Hindlimb muscle (tissue), 1 donor: ENCODE measurements around the gene TCF20. TPM values are rescaled to one million over a fixed set of nuclear protein-coding genes. Genes with fewer than 3 reads are reported as not detected.

Experiments used
- DNase-seq: peaks from one replicate; pipeline ENCODE4 v3.0.0-alpha.2; 2013
- polyA plus RNA-seq: library from polyadenylated mRNA; unstranded; fragments of 120-200 nt; gene quantifications from one replicate; pipeline ENCODE4 v1.2.1, GENCODE V29; 2013; ENCODE audit not compliant: insufficient read length

The TCF20 gene
- polyA plus RNA-seq, result 10.3 TPM

DNA sequence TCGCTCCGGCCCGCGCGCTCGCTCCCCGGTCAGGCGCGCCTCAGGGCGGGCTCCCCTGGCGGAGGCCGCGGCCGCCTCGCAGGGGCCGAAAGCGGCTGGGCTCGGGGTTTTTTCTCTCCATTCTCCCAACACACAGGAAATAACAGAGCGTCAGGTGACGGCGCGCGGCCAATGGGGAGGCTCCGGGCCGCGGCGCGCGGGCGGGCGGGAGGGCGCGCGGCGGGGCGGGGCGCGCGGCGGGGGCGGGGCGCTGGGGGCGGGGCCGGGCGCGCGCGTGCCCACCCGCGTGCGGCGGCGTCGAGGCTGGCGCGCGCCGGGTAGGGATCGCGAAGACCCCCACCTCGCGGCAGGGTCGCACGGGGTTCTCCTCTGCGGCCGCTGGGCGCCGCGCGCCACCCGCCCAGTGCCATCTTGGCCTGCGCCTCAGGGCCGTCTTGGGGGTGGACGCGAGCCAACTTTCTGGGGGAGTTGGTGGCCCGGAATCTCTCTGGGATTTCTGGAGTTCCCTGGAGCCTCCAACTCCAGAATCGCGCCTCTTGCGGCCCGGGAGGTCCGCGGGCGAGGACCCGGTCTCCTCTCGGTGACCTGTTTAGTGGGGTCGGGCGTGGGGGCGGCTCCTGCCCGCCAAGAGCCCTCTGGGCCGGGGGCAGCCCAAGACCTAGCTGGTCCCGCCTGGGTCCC is at the start of gene TCF20:
Gene TCF20 (minus strand): TSS at position 144 of the 681 bp plus-strand sequence. CDS start 55,348 bp downstream, outside the sequence.
- DNase-seq, result peak; percentile 85

DNA sequence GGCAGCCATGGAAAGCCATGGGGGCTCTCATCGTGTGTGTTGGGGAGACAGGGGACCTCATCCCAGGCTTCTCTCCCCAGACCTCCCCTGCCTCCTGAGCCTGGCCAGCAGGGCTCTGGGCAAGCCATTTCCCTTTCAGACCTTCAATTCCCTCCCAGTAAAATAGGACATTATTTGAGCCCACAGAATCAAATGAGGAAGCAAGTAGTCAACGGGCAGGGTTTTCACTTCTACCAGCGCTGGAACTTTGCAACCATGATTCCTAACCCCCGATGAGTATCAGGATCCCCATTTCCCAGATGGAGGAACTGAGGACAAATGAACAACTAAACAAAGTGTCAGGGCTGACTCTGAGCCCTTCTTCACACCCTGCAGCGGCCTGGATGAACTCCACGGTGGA is 48.9 kb upstream of the TCF20 start:
- DNase-seq, result no peak

DNA sequence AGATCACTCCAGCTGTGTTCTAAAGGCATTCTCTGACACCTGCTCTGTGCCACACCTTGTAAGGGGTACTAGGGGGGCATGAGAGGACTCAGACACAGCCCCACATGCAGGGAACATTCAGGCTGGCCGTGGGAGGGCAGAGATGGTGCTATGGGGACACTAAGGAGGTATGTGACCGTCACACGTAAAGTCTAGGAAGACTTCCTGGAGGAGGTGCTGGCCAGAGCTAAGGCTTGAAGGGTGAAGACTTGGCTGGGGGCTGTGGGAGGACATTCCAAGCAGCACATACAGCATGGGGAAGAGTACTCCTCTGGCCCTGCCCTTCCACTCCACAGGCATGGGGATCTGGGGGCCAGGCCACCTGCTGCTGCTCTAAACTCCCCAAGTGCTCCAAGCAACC is 48.5 kb upstream of the TCF20 start:
- DNase-seq, result no peak

DNA sequence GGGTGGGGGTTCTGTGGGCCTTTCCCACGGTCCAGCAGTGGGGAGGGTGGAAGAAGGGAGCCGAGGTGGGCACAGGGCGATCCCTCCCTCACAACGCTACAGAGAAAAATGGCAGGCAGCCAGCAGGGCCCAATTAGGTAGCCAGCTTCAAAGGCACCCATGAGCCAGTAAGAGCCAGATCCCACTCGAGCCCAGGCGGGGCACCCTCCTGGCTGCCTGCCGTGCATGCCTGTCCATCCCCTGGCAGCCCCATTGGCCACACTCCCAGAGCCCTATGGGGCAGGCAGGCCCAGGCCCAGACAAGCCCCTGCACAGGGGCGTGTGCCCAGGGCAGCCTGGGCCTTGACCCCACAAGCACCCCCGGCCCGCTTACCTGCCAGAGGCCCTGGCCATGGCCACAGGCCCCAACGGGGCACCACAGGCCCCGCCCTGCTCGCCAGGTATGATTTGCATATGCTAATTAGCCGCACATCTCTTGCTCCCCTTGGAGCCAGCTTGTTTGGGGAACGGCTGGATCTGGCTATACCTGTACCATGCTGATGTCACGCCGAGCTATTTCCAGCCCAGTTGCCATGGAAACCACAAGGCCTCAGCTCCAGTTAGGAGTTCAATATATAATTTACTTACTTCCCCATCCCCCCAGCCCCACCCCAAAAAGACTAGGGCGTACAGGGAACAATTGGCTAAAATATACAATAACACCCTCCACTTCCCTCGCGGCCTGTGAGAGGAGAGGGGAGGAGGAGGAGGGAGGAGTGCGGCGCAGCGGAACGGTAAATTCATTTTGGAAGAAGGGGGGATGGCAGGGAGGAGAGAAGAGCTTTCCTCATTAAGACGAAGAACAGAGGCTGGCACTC is 47.5 kb upstream of the TCF20 start:
- no peak for DNase-seq

DNA sequence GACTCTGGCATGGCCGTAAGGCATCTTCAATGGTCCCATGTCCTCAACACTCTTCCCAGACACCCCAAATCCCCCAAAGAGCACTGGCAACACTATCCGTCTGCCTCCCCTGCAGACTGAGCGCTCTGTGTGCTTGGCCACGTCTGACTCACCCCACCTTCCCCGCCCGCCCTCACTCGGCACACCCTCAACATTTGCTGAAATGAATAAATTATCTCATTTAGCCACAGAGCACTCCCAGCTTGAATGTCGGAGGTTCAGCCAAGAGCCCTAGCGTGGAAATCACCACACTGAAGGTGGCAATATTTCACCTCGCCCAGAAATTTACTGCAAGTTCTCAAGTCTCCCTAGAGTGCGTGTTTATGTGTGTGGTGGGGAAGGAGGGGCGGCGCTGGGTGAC is 46.6 kb upstream of the TCF20 start:
- DNase-seq, result no peak

DNA sequence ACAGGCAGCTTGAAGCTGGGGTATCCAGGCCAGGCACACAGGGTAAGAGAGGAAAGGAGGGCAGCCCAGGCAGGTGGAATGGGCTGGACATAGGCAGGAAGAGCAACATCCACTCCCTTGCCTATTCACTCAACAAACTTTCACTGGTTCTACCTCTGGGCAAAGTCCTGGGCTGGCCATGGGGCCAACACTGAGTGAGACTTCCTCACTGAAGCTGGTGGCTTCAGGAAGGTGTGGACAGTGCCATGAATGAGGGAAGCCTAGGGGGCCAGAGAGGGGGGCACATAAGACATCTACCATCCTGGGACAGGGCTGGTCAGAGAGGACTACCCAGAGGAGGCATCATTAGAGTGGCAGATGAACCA is 44.9 kb upstream of the TCF20 start:
- no peak for DNase-seq

DNA sequence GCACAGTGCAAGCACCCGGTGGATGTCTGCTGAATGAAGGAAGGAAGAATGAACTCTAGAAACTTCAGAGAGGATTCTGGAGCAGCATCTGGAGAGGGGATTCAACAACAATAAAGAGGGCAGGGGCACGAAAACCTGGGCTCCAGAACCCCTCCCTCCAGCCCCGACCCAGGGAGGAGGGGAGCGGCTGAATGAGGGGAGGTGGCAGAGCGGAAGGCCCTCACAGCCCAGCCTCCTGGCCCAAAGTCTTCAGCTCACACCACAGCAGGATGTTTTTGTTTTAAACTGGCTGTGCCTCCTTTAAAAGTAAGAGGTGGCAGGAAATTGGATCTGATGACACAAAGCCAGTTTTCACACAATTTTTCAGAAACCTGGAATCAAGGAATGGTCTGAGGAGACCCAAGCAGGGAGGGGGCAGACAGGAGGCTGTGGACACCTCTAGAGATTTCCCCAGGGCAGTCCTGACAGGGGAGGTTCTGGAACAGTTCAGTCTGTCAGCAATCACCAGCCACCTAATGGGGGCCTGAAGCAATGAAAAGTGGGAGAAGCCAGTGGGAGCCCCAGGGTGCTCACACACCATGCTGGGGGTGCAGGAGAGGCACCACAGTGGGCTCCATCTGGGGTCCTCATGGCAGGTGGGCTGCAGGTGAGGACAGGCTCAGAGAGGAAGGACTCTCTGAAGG is 44.4 kb upstream of the TCF20 start:
- no peak for DNase-seq

DNA sequence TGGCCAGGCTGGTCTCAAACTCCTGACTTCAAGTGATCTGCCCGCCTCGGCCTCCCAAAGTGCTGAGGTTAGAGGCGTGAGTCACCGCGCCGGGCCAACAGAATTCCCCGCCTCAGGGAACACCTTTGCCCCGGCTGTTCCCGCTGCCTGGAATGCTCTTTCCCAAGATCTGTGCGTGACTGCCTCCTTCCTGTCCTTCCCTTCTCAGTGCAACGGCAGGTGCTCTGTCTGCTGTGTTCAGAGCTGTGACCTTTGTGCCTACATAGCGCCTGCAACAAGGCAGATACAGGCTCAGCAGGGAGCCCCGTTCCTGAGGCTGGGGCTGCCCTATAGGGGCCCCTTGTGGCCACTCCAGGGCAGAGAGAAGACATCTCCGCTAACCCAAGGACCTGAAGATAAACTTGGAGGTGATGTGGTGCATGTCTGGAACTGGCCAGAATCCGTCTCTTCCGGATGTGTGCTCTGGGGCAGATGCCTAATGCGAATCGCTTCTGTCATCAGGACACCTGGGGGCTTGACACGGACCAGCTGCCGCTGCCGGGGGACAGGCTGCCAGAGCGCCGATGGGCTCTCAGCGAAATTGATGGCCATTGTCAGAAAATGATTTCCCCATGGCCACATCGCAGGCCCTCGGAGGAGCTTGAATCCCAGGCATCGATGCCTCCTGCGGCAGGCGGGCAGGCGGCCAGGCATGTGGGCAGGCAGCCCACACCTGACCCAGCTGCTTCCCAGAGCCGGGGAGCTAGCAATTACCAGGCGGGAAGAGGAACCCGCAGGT is 43.5 kb upstream of the TCF20 start:
- no peak for DNase-seq

DNA sequence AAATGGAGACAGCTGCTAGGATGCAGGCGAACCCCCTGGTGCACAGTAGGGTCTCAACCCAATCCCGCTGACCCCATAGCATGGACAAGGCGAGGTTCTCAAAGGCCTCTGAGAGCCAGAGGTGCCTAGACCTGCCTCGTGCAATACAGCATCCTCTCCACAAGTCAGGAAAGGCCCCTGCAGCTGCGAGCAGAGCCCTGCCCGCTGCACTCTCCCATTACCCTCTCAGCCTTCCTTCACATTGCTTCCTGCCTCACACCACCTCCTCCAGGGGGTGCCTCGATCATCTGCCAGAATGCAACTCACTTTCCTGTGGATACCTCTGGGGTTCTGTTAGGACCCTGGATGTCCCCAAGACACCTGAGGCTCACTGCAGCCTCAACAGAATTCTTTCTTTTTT is 42.8 kb upstream of the TCF20 start:
- DNase-seq, result no peak

DNA sequence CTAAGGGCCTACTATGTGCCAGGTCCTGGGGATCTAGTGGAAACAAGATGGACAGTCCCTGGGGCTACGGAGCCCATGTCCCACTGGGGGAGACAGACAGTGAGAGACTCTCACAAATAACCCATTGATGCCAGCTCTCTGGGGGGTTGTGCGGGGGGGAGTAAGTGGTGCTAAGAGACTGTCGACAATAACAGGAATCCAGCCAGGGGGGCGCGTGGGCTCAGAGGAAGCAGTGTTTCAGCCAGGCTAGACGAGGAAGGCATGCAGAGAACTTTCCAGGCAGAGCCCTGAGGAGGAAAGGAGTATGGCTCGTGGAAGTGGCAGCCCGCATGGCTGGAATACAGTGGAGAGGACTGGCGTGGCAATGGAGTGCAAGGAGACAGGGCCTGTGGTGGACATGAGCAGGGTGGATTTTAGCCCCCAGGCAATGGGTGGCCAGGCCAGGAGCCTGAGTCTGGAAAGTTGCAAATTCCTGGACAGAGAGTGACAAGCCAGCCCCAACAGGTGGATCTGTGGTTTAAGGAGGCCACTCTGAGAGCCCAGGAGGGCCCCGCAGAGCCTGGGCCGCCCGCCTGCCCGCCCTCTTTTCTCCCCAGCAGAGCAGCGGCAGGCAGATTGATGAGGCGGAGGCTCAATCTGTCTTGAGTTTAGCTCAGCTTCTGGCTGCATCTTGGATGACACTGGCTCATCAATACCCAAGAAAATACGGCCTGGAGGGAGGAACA is 40.0 kb upstream of the TCF20 start:
- no peak for DNase-seq

DNA sequence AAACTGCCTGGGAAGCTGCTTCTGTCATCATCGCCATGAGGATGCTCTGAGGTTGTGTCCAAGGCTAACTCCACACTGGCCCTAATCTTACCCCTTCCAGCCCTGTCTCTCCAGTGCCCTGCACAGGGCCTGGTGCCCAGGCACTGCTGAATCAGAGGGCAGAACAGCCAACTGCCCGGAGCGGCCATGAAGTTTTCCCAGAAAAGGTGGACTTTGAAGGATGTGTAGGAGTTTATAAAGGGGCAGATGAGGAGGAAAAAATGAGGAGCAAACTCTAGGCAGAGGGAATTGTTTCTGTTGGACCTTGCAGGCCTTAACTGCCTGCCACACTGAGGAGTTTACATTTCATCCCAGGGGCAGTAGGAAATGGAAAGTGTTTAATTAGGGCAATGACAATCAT is 39.4 kb upstream of the TCF20 start:
- no peak for DNase-seq

DNA sequence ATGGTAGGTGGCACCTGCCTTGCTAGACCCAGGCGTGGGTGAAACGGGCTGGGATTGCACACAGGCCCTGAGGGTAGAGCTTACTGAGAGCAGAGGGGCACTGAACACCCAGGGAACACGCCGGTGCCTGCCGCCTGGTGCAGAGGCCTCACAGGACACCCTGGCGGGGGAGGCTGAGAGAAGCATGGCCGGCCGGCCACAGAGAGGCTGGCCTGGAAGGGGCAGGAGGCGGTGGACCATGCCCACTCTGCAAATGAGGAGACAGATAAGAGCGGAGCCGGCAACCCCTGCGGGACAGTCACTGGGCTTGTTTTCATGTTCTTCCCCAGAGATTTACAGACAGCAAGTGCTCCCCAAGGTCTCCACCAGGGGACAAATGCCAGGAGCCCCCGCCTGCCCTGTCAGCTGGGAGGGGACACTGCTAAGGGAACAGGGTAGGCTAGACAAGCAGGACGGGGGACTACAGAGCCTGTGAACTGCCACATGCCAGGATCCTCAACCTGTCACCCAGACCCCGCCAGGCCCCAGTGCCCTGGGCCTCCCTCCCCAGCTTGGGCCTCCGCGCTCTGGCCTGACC is 38.5 kb upstream of the TCF20 start:
- no peak for DNase-seq

DNA sequence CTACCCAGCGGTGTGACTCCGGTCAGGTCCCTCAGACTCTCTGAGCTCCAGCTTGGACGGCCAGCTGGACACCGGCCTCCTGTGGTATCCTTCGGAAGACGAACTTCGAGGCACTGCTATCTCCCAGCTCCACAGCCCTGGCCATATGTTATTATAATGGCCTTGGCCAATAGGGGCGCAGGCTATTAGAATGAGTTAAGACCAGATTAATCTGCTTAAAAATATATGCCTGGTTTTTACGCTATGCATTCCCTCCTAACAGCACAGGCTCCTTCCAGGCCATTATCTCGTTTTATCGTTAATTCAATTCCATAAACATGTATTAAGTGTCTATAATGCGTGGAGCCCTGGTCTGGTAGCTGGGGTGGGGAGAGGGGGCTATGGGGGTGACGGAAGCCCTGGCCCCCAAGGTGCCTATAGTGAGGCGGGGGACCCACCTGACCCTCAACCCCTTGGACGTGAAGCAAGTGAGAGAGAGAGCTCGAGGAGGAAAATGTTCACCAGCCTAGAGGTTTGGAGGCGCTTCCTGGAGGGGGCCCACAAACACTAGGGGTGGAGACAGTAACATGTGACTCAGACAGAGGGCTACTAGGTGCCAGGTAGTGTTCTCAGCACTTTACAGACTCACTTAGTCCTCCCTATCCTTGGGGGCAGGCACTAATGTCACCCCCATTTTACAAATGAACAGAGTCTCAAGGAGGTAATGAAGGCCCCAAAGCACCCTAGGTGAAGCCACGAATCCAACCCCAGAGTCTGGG is 37.5 kb upstream of the TCF20 start:
- DNase-seq, result no peak

DNA sequence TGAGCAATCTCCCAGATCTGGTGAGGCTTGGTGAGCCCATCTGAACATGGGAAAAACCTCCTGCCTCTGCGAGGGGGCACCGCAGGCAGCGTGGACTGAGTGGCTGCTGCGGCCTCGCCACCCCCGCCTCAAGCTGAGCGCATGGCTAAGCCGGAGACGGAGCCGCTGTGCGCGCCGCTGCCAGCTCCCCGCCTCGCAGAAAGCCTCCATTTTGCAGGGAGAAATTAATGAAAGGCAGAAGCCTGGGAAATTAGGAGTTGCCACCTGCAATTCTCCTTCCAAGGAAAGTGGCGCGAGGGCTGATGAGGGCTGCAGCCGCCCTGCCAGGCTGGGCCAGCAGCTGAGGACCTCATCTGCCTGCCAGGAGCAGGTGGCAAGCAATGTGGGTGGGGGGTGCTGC is 35.6 kb upstream of the TCF20 start:
- no peak for DNase-seq

DNA sequence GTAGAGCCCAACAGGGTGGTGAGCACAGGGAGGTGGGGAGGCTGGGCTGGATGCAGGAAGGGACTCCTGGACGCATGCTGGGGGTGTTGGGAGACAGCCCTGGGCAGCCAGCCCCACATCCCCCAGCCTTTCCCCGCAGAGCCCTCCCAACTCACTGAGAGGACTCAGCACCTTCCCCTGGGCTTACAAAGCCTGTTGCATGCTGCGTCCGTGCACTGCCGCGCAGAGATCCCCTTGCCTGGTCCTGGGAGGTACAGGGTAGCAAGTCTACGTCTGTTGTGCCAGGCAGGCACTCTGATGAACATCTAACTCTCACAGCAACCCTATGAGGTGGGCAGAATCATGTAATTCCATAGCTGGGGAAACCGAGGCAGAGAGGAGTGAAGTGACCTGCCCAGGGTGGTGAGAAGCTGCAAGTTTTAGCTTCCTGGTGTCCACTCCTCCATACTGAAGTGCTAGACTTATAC is 33.9 kb upstream of the TCF20 start:
- DNase-seq, result no peak

DNA sequence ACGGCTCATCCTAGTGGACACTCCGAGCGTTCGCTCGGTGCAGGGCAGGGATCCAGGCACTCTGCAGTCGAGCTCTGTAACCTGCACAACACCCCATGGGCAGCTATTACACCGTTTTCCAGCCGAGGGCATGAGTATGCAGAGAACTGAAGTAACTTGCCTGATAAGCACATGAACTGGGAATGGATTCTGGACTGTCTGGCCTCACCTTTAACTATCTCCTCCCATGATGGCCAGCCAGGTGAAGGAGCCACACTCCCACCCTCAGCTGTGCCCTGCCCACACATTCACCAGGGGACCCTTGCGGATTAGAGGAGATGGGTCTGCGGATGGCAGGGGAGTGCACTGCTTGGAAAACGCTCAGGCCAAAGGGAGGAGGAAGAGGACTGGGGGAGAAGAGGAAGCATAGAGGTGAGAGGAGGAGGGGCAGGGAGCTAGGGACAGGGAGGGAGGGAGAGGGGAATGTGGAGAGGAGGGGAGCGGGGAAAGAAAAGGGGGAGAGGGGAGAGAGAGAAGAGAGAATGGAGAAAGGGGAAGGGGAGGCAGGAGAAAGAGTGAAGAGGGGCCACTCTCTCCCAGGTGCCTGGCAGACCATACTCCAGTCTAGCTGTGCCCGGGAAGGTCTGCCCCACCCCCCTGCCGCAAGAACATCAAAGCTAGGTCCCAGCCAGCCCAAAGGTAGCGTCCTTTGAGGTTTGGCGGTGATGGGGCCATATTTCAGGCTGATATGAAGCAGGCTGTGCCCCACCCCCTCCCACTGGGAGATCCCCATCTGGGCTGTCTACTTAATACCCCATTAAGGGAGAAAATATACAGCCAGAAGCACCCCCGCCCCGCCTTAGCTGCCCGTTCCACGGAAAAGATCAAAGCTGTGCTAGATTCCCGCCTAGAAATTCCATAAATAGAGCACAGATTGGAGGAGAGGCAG is 33.2 kb upstream of the TCF20 start:
- no peak for DNase-seq

DNA sequence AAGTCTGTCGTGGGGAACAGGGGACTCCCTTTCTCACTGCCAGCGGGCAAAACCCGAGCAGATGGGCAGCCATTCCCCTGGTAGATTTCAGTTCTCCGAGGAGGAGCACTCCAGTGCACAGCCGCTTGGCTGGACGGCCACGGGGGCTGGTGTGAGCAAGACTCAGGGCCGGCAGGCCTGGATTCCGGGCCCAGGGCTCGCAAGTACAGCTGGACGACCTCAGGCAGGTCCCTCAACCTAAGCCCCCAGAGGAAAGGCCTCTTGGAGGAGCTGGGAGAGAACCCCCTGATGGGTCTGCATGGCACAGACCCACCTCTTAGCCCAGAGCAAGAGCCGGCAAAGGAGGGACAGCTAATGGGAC is 31.3 kb upstream of the TCF20 start:
- DNase-seq, result no peak

DNA sequence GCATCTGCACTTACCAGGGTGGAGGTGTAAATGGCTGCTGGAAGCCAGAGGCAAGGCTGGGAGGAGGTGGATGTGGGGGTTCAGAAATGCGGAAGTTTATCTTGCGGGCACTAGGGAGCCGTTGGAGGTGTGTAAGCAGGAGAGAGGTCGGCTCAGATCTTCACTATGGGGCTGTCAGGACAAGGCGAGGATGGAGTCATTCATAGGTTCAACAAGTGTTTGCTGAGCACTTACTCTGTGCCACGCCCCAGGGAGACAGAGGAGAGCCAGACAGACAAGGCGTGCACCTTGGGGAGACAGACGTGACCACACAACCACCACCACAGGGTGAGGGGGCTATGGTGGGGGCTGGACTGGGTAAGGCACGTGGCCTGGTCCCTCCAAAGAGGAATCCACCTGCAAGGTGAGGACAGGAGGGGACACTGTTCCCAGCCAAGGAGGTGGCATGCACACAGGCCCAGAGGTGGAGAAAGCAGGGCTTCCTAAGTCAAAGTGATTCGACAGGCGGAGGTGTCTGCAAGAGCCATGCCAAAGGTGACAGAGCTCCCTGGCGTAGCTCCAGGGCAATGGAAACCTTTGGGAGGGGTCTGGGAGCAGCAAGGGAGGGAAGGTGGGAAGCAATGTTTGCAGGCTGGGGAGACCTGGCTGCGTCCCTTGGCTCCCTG is 30.8 kb upstream of the TCF20 start:
- DNase-seq, result no peak
